ENCODE data around the gene GYG2.
"Not testable (repeated sequence)": the region's sequence is repeated elsewhere in the genome, so short reads cannot be mapped to it uniquely, and the experiment has no call there.

The GYG2 gene

GRCh38 chrX:2828344-2828958, at the start of gene GYG2:
Gene GYG2, plus strand, starts transcription at chrX:2828930. Its CDS starts 1,259 bp downstream, at chrX:2830189.
- DNase-seq (ENCODE audit: low read depth), result peak; percentile 4

DNA sequence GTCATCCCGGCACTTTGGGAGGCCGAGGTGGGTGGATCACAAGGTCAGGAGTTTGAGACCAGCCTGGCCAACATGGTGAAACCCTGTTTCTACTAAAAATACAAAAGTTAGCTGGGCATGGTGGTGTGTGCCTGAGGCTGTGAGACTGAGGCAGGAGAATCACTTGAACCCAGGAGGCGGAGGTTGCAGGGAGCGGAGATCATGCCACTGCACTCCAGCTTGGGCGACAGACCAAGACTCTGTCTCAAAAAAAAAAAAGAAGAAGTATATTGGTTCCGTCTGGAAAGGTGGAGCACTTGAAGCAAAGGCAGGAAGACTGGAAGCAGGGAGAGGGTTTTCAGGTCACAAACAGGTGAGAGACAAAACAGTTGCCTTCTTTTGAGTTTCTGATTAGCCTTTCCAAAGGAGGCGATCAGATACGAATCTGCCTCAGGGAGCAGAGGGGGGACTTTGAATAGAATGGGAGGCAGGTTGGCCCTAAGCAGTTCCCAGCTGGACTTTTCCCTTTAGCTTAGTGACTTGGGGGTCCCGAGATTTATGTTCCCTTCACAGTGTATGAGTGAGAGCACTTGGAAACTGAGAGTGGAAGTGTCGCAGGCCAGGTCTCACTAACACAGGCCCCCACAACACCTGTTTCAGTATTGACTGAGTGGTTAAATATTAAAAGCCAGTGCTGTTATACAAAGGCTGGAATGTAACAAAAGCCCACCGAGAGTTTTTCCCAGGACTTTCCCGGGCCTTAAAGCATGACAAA, 48.1 kb upstream of the GYG2 start:
- not testable (repeated sequence) for DNase-seq (ENCODE audit: low read depth)

- DNase-seq (ENCODE audit: low read depth), result no peak
Observed at GRCh38 chrX:2781226-2781571, 47.5 kb upstream of the GYG2 start.

DNA sequence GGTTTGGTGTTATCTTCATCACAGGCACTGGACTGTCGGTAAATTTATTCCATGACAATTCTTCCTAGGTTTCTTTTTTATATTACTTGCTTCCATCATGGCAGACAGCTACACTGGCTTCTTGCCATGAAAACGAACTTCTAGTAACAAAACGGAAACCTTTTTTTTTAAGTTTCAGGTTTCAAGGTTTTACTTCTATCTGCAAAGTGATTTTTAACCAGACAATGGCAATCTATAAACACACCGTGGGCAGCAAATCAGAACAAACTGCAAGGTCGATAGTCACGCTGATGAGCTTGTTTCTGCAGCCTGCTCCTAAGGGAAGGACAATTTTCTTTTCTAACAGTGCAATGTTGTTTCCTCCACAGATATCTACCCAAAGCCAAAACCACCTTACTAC, 47.0 kb upstream of the GYG2 start:
- no peak for DNase-seq (ENCODE audit: low read depth)

GRCh38 chrX:2782171-2782570, 46.6 kb upstream of the GYG2 start:
- no peak for DNase-seq (ENCODE audit: low read depth)

GRCh38 chrX:2782778-2783177, 46.0 kb upstream of the GYG2 start:
- no peak for DNase-seq (ENCODE audit: low read depth)

DNA sequence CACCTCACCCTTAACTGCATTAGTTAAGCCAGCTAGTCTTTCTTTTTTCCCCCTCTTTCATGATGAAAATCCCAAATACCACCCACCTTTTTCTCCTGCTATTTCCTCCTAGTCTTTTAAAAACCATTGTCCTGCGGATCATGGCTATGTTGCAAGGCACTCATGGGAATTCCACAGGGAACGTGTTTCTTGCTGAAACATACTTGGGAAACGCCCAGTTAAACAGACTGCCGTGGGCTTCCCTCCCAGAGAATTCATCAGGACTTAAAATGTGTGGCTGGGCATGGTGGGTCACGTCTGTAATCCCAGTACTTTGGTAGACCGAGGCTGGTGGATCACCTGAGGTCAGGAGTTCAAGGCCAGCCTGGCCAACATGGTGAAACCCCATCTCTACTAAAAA, 44.7 kb upstream of the GYG2 start:
- peak; percentile 5 for DNase-seq (ENCODE audit: low read depth)

GRCh38 chrX:2785538-2785937, 43.2 kb upstream of the GYG2 start:
- no peak for DNase-seq (ENCODE audit: low read depth)

- no peak for DNase-seq (ENCODE audit: low read depth)
Observed at GRCh38 chrX:2788980-2789379, 39.8 kb upstream of the GYG2 start.

DNA sequence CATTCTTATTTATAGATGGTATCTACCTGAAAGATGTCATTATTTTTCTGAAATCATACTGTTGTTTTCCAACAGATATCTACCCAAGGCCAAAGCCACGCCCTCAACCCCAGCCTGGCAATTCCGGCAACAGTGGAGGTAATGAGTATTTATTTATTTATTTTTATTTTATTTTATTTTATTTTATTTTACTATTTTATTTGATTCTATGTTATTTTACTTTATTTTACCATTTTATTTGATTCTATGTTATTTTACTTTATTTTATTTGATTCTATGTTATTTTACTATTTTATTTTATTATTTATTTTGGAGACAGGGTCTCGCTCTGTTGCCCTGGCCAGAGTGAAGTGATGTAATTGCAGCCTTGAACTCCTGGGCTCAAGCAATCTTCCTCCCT, 39.2 kb upstream of the GYG2 start:
- DNase-seq (ENCODE audit: low read depth), result no peak

GRCh38 chrX:2793752-2794151, 35.0 kb upstream of the GYG2 start:
- no peak for DNase-seq (ENCODE audit: low read depth)

GRCh38 chrX:2794336-2794735, 34.4 kb upstream of the GYG2 start:
- no peak for DNase-seq (ENCODE audit: low read depth)

DNA sequence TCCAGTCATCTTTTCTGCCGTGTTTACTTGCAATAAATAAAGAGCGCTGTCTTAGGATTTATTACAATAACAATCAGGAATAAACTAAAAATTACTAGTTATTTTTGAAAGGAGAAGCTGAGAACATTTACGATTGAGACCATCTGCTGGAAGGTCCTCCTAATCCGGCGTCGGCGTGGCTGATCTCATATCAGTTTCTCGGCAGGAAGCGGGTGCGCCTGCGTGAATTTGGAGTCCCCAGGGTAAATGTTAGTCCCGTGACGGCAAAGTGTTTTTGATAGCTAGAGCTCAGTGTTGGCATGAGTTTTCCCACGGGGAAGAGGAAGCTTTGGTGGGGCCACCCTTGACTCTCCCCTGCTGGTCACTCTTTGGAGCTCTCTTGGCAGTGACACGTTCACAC, 31.9 kb upstream of the GYG2 start:
- DNase-seq (ENCODE audit: low read depth), result not testable (repeated sequence)

DNA sequence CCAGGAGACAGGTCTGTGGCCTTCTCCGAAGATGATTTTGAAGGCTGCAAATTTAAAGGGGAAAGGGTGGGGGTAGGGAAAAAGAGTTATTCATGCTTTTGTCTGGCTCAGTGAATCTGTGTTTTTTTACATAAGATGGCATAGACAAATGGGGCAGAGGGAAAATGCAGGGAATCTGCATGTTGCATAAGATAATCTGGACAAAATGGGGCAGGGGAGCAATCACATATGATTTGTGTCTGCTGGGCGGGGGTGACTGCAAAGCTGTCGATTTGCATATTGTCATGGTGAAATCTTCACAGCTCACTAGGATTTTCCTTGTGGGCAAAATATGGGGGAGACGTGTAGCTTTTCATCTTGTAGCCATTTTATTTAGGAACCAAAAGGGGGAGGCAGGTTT, 29.4 kb upstream of the GYG2 start:
- DNase-seq (ENCODE audit: low read depth), result no peak

DNA sequence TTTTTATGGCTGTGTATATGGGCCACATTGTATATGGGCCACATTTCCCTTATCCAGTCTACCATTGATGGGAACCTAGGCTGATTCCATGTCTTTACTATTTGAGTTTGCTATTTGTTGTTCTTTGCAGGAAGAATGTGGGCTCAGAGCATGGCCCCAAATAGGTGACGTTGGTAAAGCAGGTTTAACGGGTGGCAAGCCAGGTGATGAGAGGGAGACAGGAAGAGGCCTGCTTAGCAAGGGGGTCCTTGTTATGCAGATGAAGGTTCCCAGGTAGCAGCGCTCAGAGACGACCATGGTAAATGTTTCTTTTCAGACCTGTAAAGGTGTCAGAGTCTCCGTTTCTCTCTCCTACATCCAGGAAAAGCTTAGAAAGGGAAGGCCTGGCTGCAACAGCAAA, 28.8 kb upstream of the GYG2 start:
- DNase-seq (ENCODE audit: low read depth), result not testable (repeated sequence)

- DNase-seq (ENCODE audit: low read depth), result no peak
Observed at GRCh38 chrX:2801223-2801622, 27.5 kb upstream of the GYG2 start.

- not testable (repeated sequence) for DNase-seq (ENCODE audit: low read depth)
Observed at GRCh38 chrX:2802376-2803090, 26.2 kb upstream of the GYG2 start.

DNA sequence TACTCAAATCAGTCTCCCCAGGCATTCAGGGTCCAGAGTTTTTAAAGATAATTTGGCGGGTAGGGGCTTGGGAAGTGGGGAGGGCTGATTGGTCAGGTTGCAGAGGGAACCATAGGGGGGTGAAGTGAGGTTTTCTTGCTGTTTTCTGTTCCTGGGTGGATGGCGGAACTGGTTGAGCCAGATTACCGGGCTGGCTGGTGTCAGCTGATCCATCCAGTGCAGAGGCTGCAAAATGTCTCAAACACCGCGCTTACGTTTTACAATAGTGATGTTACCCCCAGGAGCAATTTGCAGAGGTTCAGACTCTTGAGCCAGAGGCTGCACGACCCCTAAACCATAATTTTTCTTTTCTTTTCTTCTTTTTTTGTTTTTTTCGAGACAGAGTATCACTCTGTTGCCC, 25.2 kb upstream of the GYG2 start:
- DNase-seq (ENCODE audit: low read depth), result not testable (repeated sequence)

DNA sequence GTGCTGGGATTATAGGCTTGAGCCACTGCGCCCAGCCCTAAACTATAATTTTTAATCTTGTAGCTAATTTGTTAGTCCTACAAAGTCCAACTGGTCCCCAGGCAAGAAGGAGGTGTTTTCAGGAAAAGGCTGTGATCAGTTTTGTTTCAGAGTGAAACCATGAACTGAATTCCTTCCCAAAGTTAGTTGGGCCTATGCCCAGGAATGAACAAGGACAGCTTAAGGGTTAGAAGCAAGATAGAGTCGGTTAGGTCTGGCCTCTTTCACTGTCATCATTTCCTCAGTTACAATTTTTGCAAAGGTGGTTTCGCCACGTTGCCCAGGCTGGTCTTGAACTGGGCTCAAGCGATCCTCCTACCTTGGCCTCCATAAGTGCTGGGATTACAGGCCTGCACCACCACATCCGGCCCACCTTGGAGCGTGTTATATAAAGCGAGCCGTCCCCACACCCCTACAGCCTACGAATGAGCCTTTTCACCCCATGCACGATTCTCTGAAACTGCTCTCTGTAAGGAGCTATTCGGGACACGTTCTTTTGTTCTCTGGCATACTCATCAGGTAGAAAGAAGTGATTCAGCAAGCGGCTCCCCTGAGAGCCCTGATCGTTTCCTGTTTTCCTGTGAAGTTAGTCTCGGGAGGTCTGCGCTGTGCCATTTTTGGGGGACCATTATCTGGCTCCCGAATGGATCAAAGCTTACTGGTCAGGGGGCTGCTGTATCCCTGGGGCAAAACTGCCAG, 24.5 kb upstream of the GYG2 start:
- not testable (repeated sequence) for DNase-seq (ENCODE audit: low read depth)

- DNase-seq (ENCODE audit: low read depth), result peak; percentile 24
Observed at GRCh38 chrX:2804858-2805257, 23.9 kb upstream of the GYG2 start.

- peak; percentile 43 for DNase-seq (ENCODE audit: low read depth)
Observed at GRCh38 chrX:2811271-2811670, 17.5 kb upstream of the GYG2 start.

DNA sequence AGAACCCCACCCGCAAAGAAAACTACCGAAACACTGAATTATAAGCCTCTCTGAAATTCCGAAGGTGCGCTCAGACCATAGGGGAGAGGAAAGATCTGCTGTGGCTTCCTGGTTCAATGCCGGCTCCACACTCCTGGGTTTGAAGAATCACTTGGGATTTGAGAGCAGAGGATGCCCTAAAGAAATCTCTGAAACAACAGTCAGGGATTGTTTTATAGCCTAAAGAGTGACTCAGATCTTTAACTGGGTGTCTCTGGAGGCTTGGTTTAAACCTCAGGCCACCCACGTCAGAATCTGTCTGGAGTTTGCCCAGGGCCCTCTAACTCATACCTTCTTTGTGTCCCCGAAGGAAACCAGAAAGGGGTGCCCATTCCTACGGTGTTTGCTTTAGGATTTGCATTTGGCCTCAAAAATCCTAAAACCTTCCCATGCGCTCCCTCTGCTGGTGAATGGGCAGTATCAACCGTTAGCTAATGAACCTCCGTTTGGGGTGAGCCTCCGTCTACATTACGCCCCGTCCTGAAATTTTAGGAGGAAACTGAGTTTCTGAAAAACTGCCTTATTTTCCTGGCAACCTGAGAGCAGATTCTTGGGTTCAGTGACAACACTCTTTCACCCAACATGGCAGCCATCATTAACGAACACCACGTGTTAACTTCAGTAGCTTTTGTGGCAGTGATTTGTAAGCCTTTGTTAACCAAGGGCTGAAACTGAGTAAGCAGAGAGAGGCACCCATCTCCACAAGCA, 16.4 kb upstream of the GYG2 start:
- DNase-seq (ENCODE audit: low read depth), result peak; percentile 4

Data from fibroblast of gingiva (primary cell).